ENCODE results near the gene MEGF10. TPM values are rescaled to one million over a fixed set of nuclear protein-coding genes. Genes with fewer than 3 reads are reported as not detected.

The MEGF10 gene
- total RNA-seq, 2 experiments from 2014 or later = not detected

- Histone ChIP-seq H3K4me3 (ENCODE audit: low read depth, low read length, poor library complexity, severe bottlenecking) (no peak overlapping the region), H3K4me1 (ENCODE audit: insufficient read depth, low read length, poor library complexity, severe bottlenecking) (no peaks in the 10 kb centered on the region), H4K20me1 (ENCODE audit: insufficient read depth, low read length) (no peaks in the 10 kb centered on the region), H3K36me3 (ENCODE audit: insufficient read depth, low read length) (no peaks in the 10 kb centered on the region), H3K9me3 (ENCODE audit: low read length) (no peaks in the 10 kb centered on the region), H3K9me2 (ENCODE audit: insufficient read depth, low read length) (no peaks in the 10 kb centered on the region), H3K27ac (ENCODE audit: low read depth, low read length, poor library complexity, severe bottlenecking) (no peak overlapping the region), H3K79me2 (ENCODE audit: insufficient read depth, low read depth, low read length) (no peaks in the 10 kb centered on the region), H3K4me2 (ENCODE audit: low read length) (no peak overlapping the region), H2AFZ (ENCODE audit: low read length) (no peak overlapping the region)
- BruUV-seq (replicated peaks) = no TSS peak
- ChIA-PET CTCF (ENCODE audit: unreplicated experiment) (no interaction called here), POLR2A (no interaction called here)
- no peak for DNase-seq (ENCODE audit: low spot score)
- no peak for TF ChIP-seq EZH2phosphoT487 (IDR thresholded peaks at IDR 0.05; ENCODE audit: borderline replicate concordance, low read depth, low read length)
- no peak for TF ChIP-seq CTCF (conservative IDR thresholded peaks at IDR 0.05; ENCODE audit: low read length)
- intact Hi-C loops (cut with micrococcal nuclease; ENCODE audit: unreplicated experiment) = no loop called here
Measured at GRCh38 chr5:127426661-127427060, 136.1 kb downstream of the MEGF10 start.

DNA sequence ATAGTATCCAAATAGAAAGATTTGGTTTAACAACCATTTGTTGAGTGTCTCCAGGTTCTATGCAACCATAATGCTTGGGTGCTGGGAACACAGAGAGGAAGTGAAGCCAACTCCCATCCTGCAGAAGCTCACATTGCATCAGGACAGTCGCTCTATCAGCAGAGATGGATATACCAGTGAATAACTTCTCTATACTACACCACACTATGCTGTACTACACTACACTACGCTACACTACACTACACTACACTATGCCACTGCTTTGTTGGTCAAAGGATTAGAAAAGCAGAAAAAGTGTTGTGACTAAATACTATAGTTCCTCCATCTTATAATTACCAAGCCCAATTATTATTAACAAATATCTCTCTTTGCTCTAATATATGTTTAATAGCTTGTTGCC lies 137.7 kb downstream of the MEGF10 start:
- Histone ChIP-seq H3K27ac (ENCODE audit: low read depth, low read length, poor library complexity, severe bottlenecking) (no peak overlapping the region), H3K9me2 (ENCODE audit: insufficient read depth, low read length) (no peaks in the 10 kb centered on the region), H3K36me3 (ENCODE audit: insufficient read depth, low read length) (no peaks in the 10 kb centered on the region), H3K79me2 (ENCODE audit: insufficient read depth, low read depth, low read length) (no peaks in the 10 kb centered on the region), H3K4me1 (ENCODE audit: insufficient read depth, low read length, poor library complexity, severe bottlenecking) (no peaks in the 10 kb centered on the region), H3K4me3 (ENCODE audit: low read depth, low read length, poor library complexity, severe bottlenecking) (no peak overlapping the region), H3K9me3 (ENCODE audit: low read length) (no peaks in the 10 kb centered on the region), H3K4me2 (ENCODE audit: low read length) (no peak overlapping the region), H2AFZ (ENCODE audit: low read length) (no peak overlapping the region), H4K20me1 (ENCODE audit: insufficient read depth, low read length) (no peaks in the 10 kb centered on the region)
- ChIA-PET CTCF (ENCODE audit: unreplicated experiment) (no interaction called here), POLR2A (no interaction called here)
- no peak for TF ChIP-seq CTCF (conservative IDR thresholded peaks at IDR 0.05; ENCODE audit: low read length)
- no peak for TF ChIP-seq EZH2phosphoT487 (IDR thresholded peaks at IDR 0.05; ENCODE audit: borderline replicate concordance, low read depth, low read length)
- no TSS peak for BruUV-seq (replicated peaks)
- intact Hi-C loops (cut with micrococcal nuclease; ENCODE audit: unreplicated experiment) = no loop called here
- DNase-seq (ENCODE audit: low spot score) = no peak

GRCh38 chr5:127428748-127429147 lies 138.2 kb downstream of the MEGF10 start:
- DNase-seq (ENCODE audit: low spot score) = no peak
- POLR2A ChIA-PET = no interaction called here
- Histone ChIP-seq H3K79me2 (ENCODE audit: insufficient read depth, low read depth, low read length) (no peaks in the 10 kb centered on the region), H3K36me3 (ENCODE audit: insufficient read depth, low read length) (no peaks in the 10 kb centered on the region), H3K9me2 (ENCODE audit: insufficient read depth, low read length) (no peaks in the 10 kb centered on the region), H3K4me1 (ENCODE audit: insufficient read depth, low read length, poor library complexity, severe bottlenecking) (no peaks in the 10 kb centered on the region), H3K4me3 (ENCODE audit: low read depth, low read length, poor library complexity, severe bottlenecking) (no peak overlapping the region), H3K27ac (ENCODE audit: low read depth, low read length, poor library complexity, severe bottlenecking) (no peak overlapping the region), H3K9me3 (ENCODE audit: low read length) (no peaks in the 10 kb centered on the region), H2AFZ (ENCODE audit: low read length) (no peak overlapping the region), H4K20me1 (ENCODE audit: insufficient read depth, low read length) (no peaks in the 10 kb centered on the region), H3K4me2 (ENCODE audit: low read length) (no peak overlapping the region)
- intact Hi-C loops (cut with micrococcal nuclease; ENCODE audit: unreplicated experiment) = no loop called here
- CTCF ChIA-PET (ENCODE audit: unreplicated experiment) = no interaction called here
- TF ChIP-seq CTCF (conservative IDR thresholded peaks at IDR 0.05; ENCODE audit: low read length) = no peak
- TF ChIP-seq EZH2phosphoT487 (IDR thresholded peaks at IDR 0.05; ENCODE audit: borderline replicate concordance, low read depth, low read length) = no peak
- BruUV-seq (replicated peaks) = no TSS peak

All from OCI-LY7 (cell line).